Transverse colon (tissue), 4 donors: ENCODE results near the gene WWOX. TPM values are rescaled to one million over a fixed set of nuclear protein-coding genes. Genes with fewer than 3 reads are reported as not detected.
A peak's percentile ranks its signal among the peaks of the same experiment; 100 is the strongest.

Experiments
- DNase-seq: peaks from one replicate; pipeline ENCODE4 v3.0.0-alpha.2; 2019
- H3K27ac ChIP-seq, 4 donors: fragments of 200-600 bp; sonication (generic); 2 replicates each; pipeline ENCODE4 v1.5.1; 2016 to 2018; ENCODE audit warnings: inconsistent platforms in 4 of 4
- H3K27me3 ChIP-seq: fragments of 200-600 bp; sonication (generic); 2 replicates; pipeline ENCODE4 v1.5.1; 2017; ENCODE audit warnings: inconsistent platforms
- H3K36me3 ChIP-seq, 4 donors: fragments of 200-600 bp; sonication (generic); 2 replicates each; pipeline ENCODE4 v1.5.1; 2017 to 2019; ENCODE audit warnings: inconsistent platforms in 4 of 4
- H3K4me1 ChIP-seq, 4 donors: fragments of 200-600 bp; sonication (generic); 2 replicates each; pipeline ENCODE4 v1.5.1; 2017 to 2020; ENCODE audit warnings: inconsistent platforms in 4 of 4
- H3K4me3 ChIP-seq, 4 donors: fragments of 200-600 bp; sonication (generic); 1 replicate in 1 of 4; 2 replicates in 3 of 4; pipeline versions ENCODE4 v1.5.1 to v1.6.1; 2017 to 2019; ENCODE audit warnings: inconsistent platforms in 4 of 4
- H3K9me3 ChIP-seq, 2 donors: fragments of 200-600 bp; sonication (generic); 2 replicates each; pipeline ENCODE4 v1.5.1; 2017 to 2019; ENCODE audit warnings: inconsistent platforms in 2 of 2
- EP300 ChIP-seq: sonication (generic); formaldehyde crosslinking; IDR thresholded peaks from one replicate; pipeline ENCODE4 v1.6.1; 2017; ENCODE audit warnings: antibody characterized with exemption, low read depth
- POLR2A ChIP-seq: fragments of 450-650 bp; IDR thresholded peaks from one replicate; pipeline ENCODE4 v1.6.1; 2016; ENCODE audit warnings: antibody characterized with exemption, mild to moderate bottlenecking, moderate library complexity
- POLR2AphosphoS5 ChIP-seq, 3 donors: sonication (generic); formaldehyde crosslinking; IDR thresholded peaks; one replicate each; pipeline ENCODE4 v1.6.1; 2016; ENCODE audit warnings: antibody characterized with exemption in 3 of 3
- WGBS, 2 donors: methylation state at CpG; one replicate each; pipeline ENCODE4 v1.1.5; 2018; ENCODE audit warnings: low coverage in 1 of 2; 5-methylcytosine and 5-hydroxymethylcytosine counted together
- in situ Hi-C, 4 donors: fragments of 200-750 bp; cut with MboI; loops; one replicate each; pipeline versions ENCODE4 v1.15.0 to v1.15.1; 2017; ENCODE audit warnings: low sequenced_read_pairs in 3 of 4, low pct_ligation_motif_present in 1 of 4, low pct_unique_long_range_greater_than_20kb in 1 of 4
- intact Hi-C: fragments of 100-400 bp; cut with DNase I; formaldehyde crosslinking; loops from one replicate; pipeline ENCODE4 v1.15.1; 2023; ENCODE audit warnings: low total_unique reads
- total RNA-seq, 4 donors: library from RNA; depleted of rRNA; stranded (reverse); fragments of >200 nt; gene quantifications; one replicate each; pipeline ENCODE4 v1.1.0, GENCODE V29; 2016
- TF ChIP-seq, protein P1 (sequence below), 5 experiments: fragments of 200-600 bp in 3 of 5; fragments of 450-650 bp in 2 of 5; sonication (generic) in 3 of 5; IDR thresholded peaks; 1 replicate in 2 of 5; 2 replicates in 3 of 5; pipeline ENCODE4 v1.5.1; 2016 to 2017; ENCODE audit warnings: antibody characterized with exemption in 5 of 5, inconsistent platforms in 3 of 5, mild to moderate bottlenecking in 2 of 5, moderate library complexity in 1 of 5

WWOX gene
- total RNA-seq, 4 donors from 2014 or later: 11.2 to 53.8 (median 24.8) TPM

DNA sequence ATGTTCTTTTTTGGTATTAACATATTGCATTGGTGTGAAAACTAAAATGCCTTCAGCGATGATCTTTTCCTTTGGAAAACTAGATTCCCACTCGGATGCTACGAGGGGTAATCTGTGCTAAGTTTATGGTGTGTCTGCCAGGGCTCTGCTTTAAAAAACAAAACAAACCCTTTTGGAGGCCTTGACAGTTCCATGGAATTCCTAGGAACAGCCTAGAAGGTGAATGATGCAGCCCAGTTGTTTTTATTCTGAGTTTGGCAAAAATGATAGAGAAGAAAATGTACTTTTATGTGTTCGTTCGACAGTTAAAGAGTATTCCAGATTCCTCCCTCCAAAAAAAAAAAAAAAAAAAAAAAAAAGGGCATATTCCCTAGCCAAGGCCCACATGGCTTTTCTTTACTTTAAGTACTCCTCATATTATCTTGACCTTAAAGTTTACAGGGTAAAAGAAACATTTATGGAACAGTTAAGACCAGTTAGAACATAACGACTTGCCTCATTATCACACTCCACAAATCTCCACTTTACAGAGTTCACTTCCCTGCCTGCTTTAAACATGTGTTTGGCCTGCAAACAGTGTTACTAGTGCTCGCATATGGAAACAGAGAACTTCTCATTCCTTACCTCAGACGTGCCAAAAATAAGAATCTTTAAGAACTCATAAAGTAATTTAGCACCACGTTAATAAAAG is 159.1 kb downstream of the WWOX start:
- 45 to 57% methylated on average over 7 to 9 of the region's 9 CpGs for WGBS, 2 donors
- peak overlapping the region; percentile 2 to 57 (median 19) for H3K27ac ChIP-seq
- TF ChIP-seq POLR2AphosphoS5 (IDR thresholded peaks at IDR 0.05): peak in 2 of 3 donors; percentile 19 to 26
- TF ChIP-seq, protein P1, sequence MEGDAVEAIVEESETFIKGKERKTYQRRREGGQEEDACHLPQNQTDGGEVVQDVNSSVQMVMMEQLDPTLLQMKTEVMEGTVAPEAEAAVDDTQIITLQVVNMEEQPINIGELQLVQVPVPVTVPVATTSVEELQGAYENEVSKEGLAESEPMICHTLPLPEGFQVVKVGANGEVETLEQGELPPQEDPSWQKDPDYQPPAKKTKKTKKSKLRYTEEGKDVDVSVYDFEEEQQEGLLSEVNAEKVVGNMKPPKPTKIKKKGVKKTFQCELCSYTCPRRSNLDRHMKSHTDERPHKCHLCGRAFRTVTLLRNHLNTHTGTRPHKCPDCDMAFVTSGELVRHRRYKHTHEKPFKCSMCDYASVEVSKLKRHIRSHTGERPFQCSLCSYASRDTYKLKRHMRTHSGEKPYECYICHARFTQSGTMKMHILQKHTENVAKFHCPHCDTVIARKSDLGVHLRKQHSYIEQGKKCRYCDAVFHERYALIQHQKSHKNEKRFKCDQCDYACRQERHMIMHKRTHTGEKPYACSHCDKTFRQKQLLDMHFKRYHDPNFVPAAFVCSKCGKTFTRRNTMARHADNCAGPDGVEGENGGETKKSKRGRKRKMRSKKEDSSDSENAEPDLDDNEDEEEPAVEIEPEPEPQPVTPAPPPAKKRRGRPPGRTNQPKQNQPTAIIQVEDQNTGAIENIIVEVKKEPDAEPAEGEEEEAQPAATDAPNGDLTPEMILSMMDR (IDR thresholded peaks at IDR 0.05): no peak
- no peaks in the 10 kb centered on the region for H3K27me3 ChIP-seq
- peaks cover 0 to 7% (median 0%) of the 10 kb centered on the region in 4 donors for H3K4me1 ChIP-seq
- DNase-seq: no peak
- in situ Hi-C loops: no loop called here
- intact Hi-C loops: no loop called here
- H3K9me3 ChIP-seq: no peaks in the 10 kb centered on the region
- no peaks in the 10 kb centered on the region for H3K36me3 ChIP-seq
- H3K4me3 ChIP-seq: no peak overlapping the region

DNA sequence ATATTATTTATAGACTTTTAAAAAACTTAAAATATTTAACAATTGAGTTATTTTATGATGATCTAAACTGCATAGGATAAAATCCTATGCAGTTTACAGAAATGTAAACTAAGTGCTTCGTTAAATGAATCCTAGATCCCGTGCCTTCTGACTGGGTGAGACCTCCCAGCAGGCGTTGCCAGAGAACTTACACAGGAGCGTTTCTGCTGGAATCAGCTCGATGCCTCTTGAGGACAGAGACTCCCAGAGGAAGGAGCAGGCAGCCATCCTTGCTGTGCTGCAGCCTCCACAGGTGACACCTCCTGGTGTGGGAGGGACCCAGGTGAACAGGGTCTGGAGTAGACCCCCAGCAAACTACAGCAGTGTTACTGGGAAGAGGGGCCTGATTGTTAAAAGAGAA is 160.4 kb downstream of the WWOX start:
- WGBS, 2 donors: 78 to 80% methylated on average over 5 of the region's 5 CpGs
- no peak overlapping the region for H3K27ac ChIP-seq
- TF ChIP-seq POLR2A: no peak
- no peak for TF ChIP-seq POLR2AphosphoS5 (IDR thresholded peaks at IDR 0.05)
- TF ChIP-seq, protein P1 (IDR thresholded peaks at IDR 0.05): no peak
- no peak for TF ChIP-seq EP300
- H3K9me3 ChIP-seq: no peaks in the 10 kb centered on the region
- no peak for DNase-seq
- no peaks in the 10 kb centered on the region for H3K36me3 ChIP-seq
- intact Hi-C loops (no loop called here), in situ Hi-C loops (no loop called here)
- H3K27me3 ChIP-seq: no peaks in the 10 kb centered on the region
- peaks cover 0 to 7% (median 0%) of the 10 kb centered on the region in 4 donors for H3K4me1 ChIP-seq
- no peak overlapping the region for H3K4me3 ChIP-seq

DNA sequence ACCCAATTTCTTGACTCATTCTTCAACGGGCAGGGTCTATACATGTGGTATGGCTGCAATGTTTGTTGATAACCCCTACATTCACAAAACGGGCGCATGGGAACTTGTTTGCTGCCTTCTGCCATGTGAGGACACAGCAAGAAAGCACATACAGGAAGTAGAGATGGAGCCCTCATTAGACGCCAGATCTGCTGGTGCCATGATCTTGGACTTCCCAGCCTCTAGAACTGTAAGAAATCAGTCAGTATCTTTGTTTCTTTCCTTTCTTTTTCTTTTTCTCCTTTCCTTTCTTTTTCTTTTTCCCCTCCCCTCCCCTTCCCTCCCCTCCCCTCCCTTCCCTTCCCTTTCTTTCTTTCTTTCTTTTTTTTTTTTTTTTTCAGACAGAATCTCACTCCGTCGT is 165.2 kb downstream of the WWOX start:
- in situ Hi-C loops (no loop called here), intact Hi-C loops (no loop called here)
- H3K9me3 ChIP-seq: no peaks in the 10 kb centered on the region
- no peak overlapping the region for H3K27ac ChIP-seq
- no peak overlapping the region for H3K4me3 ChIP-seq
- H3K36me3 ChIP-seq: no peaks in the 10 kb centered on the region
- TF ChIP-seq POLR2A (no peak), EP300 (no peak), POLR2AphosphoS5 (IDR thresholded peaks at IDR 0.05) (no peak)
- TF ChIP-seq, protein P1 (IDR thresholded peaks at IDR 0.05): no peak
- WGBS, 2 donors: 96 to 100% methylated on average over 3 to 6 of the region's 6 CpGs
- DNase-seq: no peak
- no peaks in the 10 kb centered on the region for H3K4me1 ChIP-seq
- no peaks in the 10 kb centered on the region for H3K27me3 ChIP-seq

DNA sequence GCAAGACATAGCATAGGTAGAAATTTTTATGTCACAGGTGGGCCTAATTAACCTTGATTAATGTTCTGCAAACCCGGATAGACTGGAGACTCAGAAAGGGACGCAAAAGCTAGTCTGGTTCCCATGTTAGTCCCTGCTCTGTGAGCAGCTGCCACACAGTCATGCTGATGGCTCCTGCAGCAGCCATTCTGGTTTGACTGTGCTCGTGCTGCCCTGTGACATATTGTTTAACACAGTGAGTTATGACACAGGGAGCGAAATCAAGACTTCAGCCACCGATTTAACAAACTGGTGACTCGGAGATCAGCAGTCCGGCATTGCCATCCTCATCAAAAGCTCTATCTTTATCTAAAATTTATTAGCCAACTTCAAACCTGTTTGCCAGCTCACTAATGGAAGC is 169.8 kb downstream of the WWOX start:
- TF ChIP-seq POLR2A (no peak), EP300 (no peak), POLR2AphosphoS5 (IDR thresholded peaks at IDR 0.05) (no peak)
- TF ChIP-seq, protein P1 (IDR thresholded peaks at IDR 0.05): no peak
- WGBS, 2 donors: 86 to 90% methylated on average over 2 to 7 of the region's 7 CpGs
- in situ Hi-C loops: no loop called here

More for the DNA sequence above, 169.8 kb downstream of the WWOX start:
- DNase-seq: no peak
- Histone ChIP-seq H3K4me1 (no peaks in the 10 kb centered on the region), H3K36me3 (no peaks in the 10 kb centered on the region), H3K9me3 (no peaks in the 10 kb centered on the region), H3K4me3 (no peak overlapping the region), H3K27me3 (no peaks in the 10 kb centered on the region), H3K27ac (no peak overlapping the region)
- intact Hi-C loops: no loop called here
